ENCODE results near the gene TMEM117.

The TMEM117 gene

DNA sequence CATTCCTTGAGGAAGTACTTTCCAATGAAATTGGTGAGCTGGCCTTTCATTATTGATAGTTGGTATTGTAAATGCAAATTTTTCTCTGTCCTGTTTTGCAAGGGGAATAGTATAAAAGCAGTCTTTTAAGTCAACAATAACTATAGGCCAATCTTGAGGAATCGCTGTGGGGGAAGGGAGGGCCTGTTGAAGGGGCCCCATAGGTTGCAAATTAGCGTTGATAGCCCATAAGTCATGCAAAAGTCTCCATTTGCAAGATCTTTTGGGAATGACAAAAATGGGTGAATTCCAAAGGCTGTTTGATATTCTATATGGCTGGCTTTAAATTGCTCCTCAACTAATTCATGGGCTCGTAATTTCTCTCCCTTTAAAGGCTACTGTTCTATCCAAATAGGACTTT, 143.6 kb downstream of the TMEM117 start:
- Histone ChIP-seq H2BK12ac (ENCODE audit: low read length) (no peak overlapping the region), H2BK120ac (ENCODE audit: insufficient read depth, low read length, poor library complexity) (no peak overlapping the region), H3K27me3 (ENCODE audit: insufficient read depth, low read length) (no peaks in the 10 kb centered on the region), H3K79me2 (ENCODE audit: control insufficient read depth, insufficient read depth, low read length, poor library complexity) (no peaks in the 10 kb centered on the region), H3K14ac (ENCODE audit: low read length) (no peak overlapping the region), H4K12ac (ENCODE audit: low read depth, low read length) (no peak overlapping the region), H3K9me3 (ENCODE audit: insufficient read depth, low read depth, low read length) (no peaks in the 10 kb centered on the region), H3K9ac (ENCODE audit: low read length) (no peak overlapping the region), H3K36me3 (ENCODE audit: control insufficient read depth in 1 of 2, insufficient read depth in 2 of 2, low read length in 2 of 2) (no peaks in the 10 kb centered on the region), H3K27ac (ENCODE audit: low read depth, low read length) (no peak overlapping the region), H3K4me1 (ENCODE audit: control insufficient read depth in 1 of 2, insufficient read depth in 2 of 2, low read length in 2 of 2) (no peaks in the 10 kb centered on the region), H3K4me3 (ENCODE audit: low read depth, low read length) (no peak overlapping the region), H4K91ac (ENCODE audit: low read depth, low read length) (no peak overlapping the region), H3K4ac (ENCODE audit: low read depth, low read length) (no peak overlapping the region), H3K18ac (ENCODE audit: low read length) (no peak overlapping the region), H2AFZ (ENCODE audit: insufficient read depth, low read length, poor library complexity) (no peak overlapping the region), H4K8ac (ENCODE audit: low read depth, low read length) (no peak overlapping the region), H2AK5ac (ENCODE audit: low read length) (no peak overlapping the region), H3K23ac (ENCODE audit: low read length) (no peak overlapping the region), H3K79me1 (ENCODE audit: low read length) (no peaks in the 10 kb centered on the region), H2BK5ac (ENCODE audit: low read depth, low read length, poor library complexity) (no peak overlapping the region), H3K4me2 (ENCODE audit: low read length) (no peak overlapping the region)
- no peak for DNase-seq
- no CpG with 5 or more reads among the region's 3 CpGs for WGBS (ENCODE audit: extremely low coverage, insufficient coverage, insufficient read length)

DNA sequence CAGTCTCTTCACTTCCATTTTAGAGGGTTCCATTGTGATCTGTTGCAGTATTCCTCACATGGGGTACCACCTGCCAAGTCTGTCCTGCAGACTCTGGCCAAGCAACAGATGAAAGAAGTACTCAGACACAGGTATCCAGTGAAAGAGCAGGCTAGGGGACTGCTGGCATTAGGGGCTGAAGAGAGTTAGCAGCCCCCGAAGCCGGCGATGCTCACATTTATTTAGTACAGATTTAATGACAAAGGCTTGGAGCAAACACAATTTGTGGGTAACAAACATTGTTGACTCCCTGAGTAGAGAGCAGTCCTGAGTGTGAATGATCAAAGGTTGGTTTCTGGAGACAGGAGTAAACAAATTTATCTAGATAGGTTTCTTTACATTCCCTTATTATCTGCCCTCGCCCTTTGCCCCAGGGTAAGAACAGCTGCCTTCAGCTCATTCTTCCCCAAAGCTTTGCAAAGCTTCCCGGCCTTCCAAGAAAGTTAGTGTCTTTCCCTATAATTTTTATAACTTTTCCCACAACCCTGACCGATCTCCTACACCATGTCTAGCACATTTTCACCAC, 144.8 kb downstream of the TMEM117 start:
- no peak overlapping the region for H2BK120ac ChIP-seq (ENCODE audit: insufficient read depth, low read length, poor library complexity)

DNA sequence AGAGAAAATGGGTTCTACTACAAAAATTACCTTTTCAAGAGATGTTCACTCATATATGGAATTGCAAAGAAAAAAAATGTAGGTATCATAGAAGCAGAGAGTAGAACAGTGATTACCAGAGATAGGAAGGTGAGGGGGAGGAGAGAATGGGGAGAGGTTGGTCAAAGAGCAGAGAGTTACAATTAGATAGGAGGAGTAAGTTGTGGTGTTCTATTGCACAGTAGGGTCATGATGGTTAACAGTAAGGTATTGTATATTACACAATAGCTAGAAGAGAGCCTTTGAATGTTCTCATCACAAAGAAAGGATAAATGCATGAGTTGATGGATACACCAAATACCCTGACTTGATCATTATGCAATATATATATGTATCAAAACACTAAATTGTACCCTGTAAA, 145.8 kb downstream of the TMEM117 start:
- Histone ChIP-seq H3K79me2 (ENCODE audit: control insufficient read depth, insufficient read depth, low read length, poor library complexity) (no peaks in the 10 kb centered on the region), H3K4me3 (ENCODE audit: low read depth, low read length) (no peak overlapping the region), H3K27me3 (ENCODE audit: insufficient read depth, low read length) (no peaks in the 10 kb centered on the region), H3K36me3 (ENCODE audit: control insufficient read depth in 1 of 2, insufficient read depth in 2 of 2, low read length in 2 of 2) (no peaks in the 10 kb centered on the region), H4K91ac (ENCODE audit: low read depth, low read length) (no peak overlapping the region), H2BK12ac (ENCODE audit: low read length) (no peak overlapping the region), H3K18ac (ENCODE audit: low read length) (no peak overlapping the region), H4K8ac (ENCODE audit: low read depth, low read length) (no peak overlapping the region), H3K23ac (ENCODE audit: low read length) (no peak overlapping the region), H2AK5ac (ENCODE audit: low read length) (no peak overlapping the region), H3K4me2 (ENCODE audit: low read length) (no peak overlapping the region), H2BK5ac (ENCODE audit: low read depth, low read length, poor library complexity) (no peak overlapping the region), H3K9ac (ENCODE audit: low read length) (no peak overlapping the region), H3K4me1 (ENCODE audit: control insufficient read depth in 1 of 2, insufficient read depth in 2 of 2, low read length in 2 of 2) (no peaks in the 10 kb centered on the region), H3K79me1 (ENCODE audit: low read length) (no peaks in the 10 kb centered on the region), H2BK120ac (ENCODE audit: insufficient read depth, low read length, poor library complexity) (no peak overlapping the region), H4K12ac (ENCODE audit: low read depth, low read length) (no peak overlapping the region), H2AFZ (ENCODE audit: insufficient read depth, low read length, poor library complexity) (no peak overlapping the region), H3K9me3 (ENCODE audit: insufficient read depth, low read depth, low read length) (no peaks in the 10 kb centered on the region), H3K27ac (ENCODE audit: low read depth, low read length) (no peak overlapping the region), H3K14ac (ENCODE audit: low read length) (no peak overlapping the region), H3K4ac (ENCODE audit: low read depth, low read length) (no peak overlapping the region)
- peak in 1 of 2 donors; percentile 66 for DNase-seq

More for the DNA sequence above, 144.8 kb downstream of the TMEM117 start:
- H3K14ac ChIP-seq (ENCODE audit: low read length) = no peak overlapping the region
- no peak overlapping the region for H3K27ac ChIP-seq (ENCODE audit: low read depth, low read length)
- H2AFZ ChIP-seq (ENCODE audit: insufficient read depth, low read length, poor library complexity) = no peak overlapping the region
- WGBS (ENCODE audit: extremely low coverage, insufficient coverage, insufficient read length) = no CpG with 5 or more reads among the region's 6 CpGs
- no peaks in the 10 kb centered on the region for H3K79me2 ChIP-seq (ENCODE audit: control insufficient read depth, insufficient read depth, low read length, poor library complexity)
- no peak overlapping the region for H4K91ac ChIP-seq (ENCODE audit: low read depth, low read length)
- H4K8ac ChIP-seq (ENCODE audit: low read depth, low read length) = no peak overlapping the region
- DNase-seq = peak; percentile 18 to 68
- no peak overlapping the region for H3K4me2 ChIP-seq (ENCODE audit: low read length)
- no peak overlapping the region for H3K18ac ChIP-seq (ENCODE audit: low read length)
- no peak overlapping the region for H2AK5ac ChIP-seq (ENCODE audit: low read length)
- no peak overlapping the region for H2BK12ac ChIP-seq (ENCODE audit: low read length)
- no peaks in the 10 kb centered on the region for H3K36me3 ChIP-seq (ENCODE audit: control insufficient read depth in 1 of 2, insufficient read depth in 2 of 2, low read length in 2 of 2)
- no peak overlapping the region for H4K12ac ChIP-seq (ENCODE audit: low read depth, low read length)
- H3K9ac ChIP-seq (ENCODE audit: low read length) = no peak overlapping the region
- no peak overlapping the region for H3K23ac ChIP-seq (ENCODE audit: low read length)
- H3K4me1 ChIP-seq (ENCODE audit: control insufficient read depth in 1 of 2, insufficient read depth in 2 of 2, low read length in 2 of 2) = no peaks in the 10 kb centered on the region
- no peak overlapping the region for H2BK5ac ChIP-seq (ENCODE audit: low read depth, low read length, poor library complexity)
- no peaks in the 10 kb centered on the region for H3K79me1 ChIP-seq (ENCODE audit: low read length)
- H3K4ac ChIP-seq (ENCODE audit: low read depth, low read length) = no peak overlapping the region
- no peak overlapping the region for H3K4me3 ChIP-seq (ENCODE audit: low read depth, low read length)
- no peaks in the 10 kb centered on the region for H3K27me3 ChIP-seq (ENCODE audit: insufficient read depth, low read length)
- H3K9me3 ChIP-seq (ENCODE audit: insufficient read depth, low read depth, low read length) = no peaks in the 10 kb centered on the region

DNA sequence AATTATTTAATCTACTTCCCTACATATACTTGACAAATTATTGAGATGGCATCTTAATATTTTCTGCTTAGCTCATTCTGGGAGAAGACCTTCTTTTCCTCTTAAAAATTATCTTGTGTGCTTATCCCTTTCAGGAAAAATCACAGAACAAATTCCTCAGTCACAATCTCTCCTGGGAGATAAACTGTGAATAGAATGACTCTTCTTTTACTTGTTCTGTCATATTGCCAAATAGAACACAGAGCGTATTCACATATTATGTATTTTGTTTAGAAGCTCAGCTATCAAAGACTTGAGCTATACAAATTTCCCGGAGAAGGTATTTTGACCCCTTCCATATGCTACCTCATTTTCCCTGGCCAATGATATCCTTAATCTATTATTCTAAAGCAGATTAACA, 146.7 kb downstream of the TMEM117 start:
- H2AK5ac ChIP-seq (ENCODE audit: low read length) = no peak overlapping the region
- WGBS (ENCODE audit: extremely low coverage, insufficient coverage, insufficient read length) = no CpG with 5 or more reads among the region's 2 CpGs
- no peak overlapping the region for H2AFZ ChIP-seq (ENCODE audit: insufficient read depth, low read length, poor library complexity)
- H3K9me3 ChIP-seq (ENCODE audit: insufficient read depth, low read depth, low read length) = no peaks in the 10 kb centered on the region
- H3K79me1 ChIP-seq (ENCODE audit: low read length) = no peaks in the 10 kb centered on the region
- no peak overlapping the region for H3K4me2 ChIP-seq (ENCODE audit: low read length)
- H3K79me2 ChIP-seq (ENCODE audit: control insufficient read depth, insufficient read depth, low read length, poor library complexity) = no peaks in the 10 kb centered on the region
- H4K8ac ChIP-seq (ENCODE audit: low read depth, low read length) = no peak overlapping the region
- no peak overlapping the region for H3K23ac ChIP-seq (ENCODE audit: low read length)
- H3K4me1 ChIP-seq (ENCODE audit: control insufficient read depth in 1 of 2, insufficient read depth in 2 of 2, low read length in 2 of 2) = no peaks in the 10 kb centered on the region
- no peaks in the 10 kb centered on the region for H3K27me3 ChIP-seq (ENCODE audit: insufficient read depth, low read length)
- no peak overlapping the region for H4K91ac ChIP-seq (ENCODE audit: low read depth, low read length)
- H4K12ac ChIP-seq (ENCODE audit: low read depth, low read length) = no peak overlapping the region
- peak in 1 of 2 donors; percentile 15 for DNase-seq
- H3K9ac ChIP-seq (ENCODE audit: low read length) = no peak overlapping the region
- no peak overlapping the region for H3K27ac ChIP-seq (ENCODE audit: low read depth, low read length)
- no peak overlapping the region for H3K4ac ChIP-seq (ENCODE audit: low read depth, low read length)
- no peak overlapping the region for H3K14ac ChIP-seq (ENCODE audit: low read length)
- H2BK120ac ChIP-seq (ENCODE audit: insufficient read depth, low read length, poor library complexity) = no peak overlapping the region
- no peak overlapping the region for H3K4me3 ChIP-seq (ENCODE audit: low read depth, low read length)
- no peak overlapping the region for H2BK12ac ChIP-seq (ENCODE audit: low read length)
- no peaks in the 10 kb centered on the region for H3K36me3 ChIP-seq (ENCODE audit: control insufficient read depth in 1 of 2, insufficient read depth in 2 of 2, low read length in 2 of 2)
- no peak overlapping the region for H3K18ac ChIP-seq (ENCODE audit: low read length)
- no peak overlapping the region for H2BK5ac ChIP-seq (ENCODE audit: low read depth, low read length, poor library complexity)

Data from trophoblast cell (in vitro differentiated cells and primary cell).